SK-N-SH (cell line): Measurements from ENCODE around the gene NDUFB3. TPM values are rescaled to one million over a fixed set of nuclear protein-coding genes. Genes with fewer than 3 reads are reported as not detected.

Experiments used
- CTCF ChIA-PET: fragments of 300-600, 350-600 bp; formaldehyde crosslinking; extraction: SDS; loops from one replicate; lab custom pipeline; 2021; lab: Yijun Ruan, JAX
- POLR2A ChIA-PET: fragments of 350-600 bp; sonication (Branson Sonifier 250); formaldehyde crosslinking; extraction: SDS; loops from one replicate; lab custom pipeline; 2020; ENCODE audit warnings: antibody characterized with exemption, inconsistent platforms; lab: Yijun Ruan, JAX
- DNase-seq: peaks from one replicate; pipeline ENCODE4 v3.0.0; 2012
- H2AFZ ChIP-seq: fragments of 200-600 bp; sonication (generic); 2 replicates; pipeline ENCODE4 v1.8.1; 2016; ENCODE audit warnings: antibody characterized with exemption, mild to moderate bottlenecking, low read depth
- H3F3A ChIP-seq: fragments of 200-600 bp; sonication (generic); replicated peaks from 2 replicates; pipeline ENCODE3; 2016; ENCODE audit warnings: antibody characterized with exemption, mild to moderate bottlenecking; ENCODE audit not compliant: insufficient read depth
- H3K27ac ChIP-seq, 2 experiments: fragments of 200-500 bp in 1 of 2; fragments of 200-600 bp in 1 of 2; sonication (Bioruptor generic) in 1 of 2; sonication (generic), shearing (Covaris generic) in 1 of 2; 2 replicates each; pipeline versions ENCODE4 v1.5.1 to v1.6.1; 2014 to 2016; ENCODE audit warnings: low read depth in 2 of 2, inconsistent platforms in 1 of 2, low read length in 1 of 2, mild to moderate bottlenecking in 1 of 2, mixed read lengths in 1 of 2
- H3K27me3 ChIP-seq: fragments of 200-600 bp; sonication (generic), shearing (Covaris generic); 2 replicates; pipeline ENCODE4 v1.6.1; 2016; ENCODE audit warnings: mixed run types; ENCODE audit not compliant: insufficient read depth
- H3K36me3 ChIP-seq, 2 experiments: fragments of 200-500 bp in 1 of 2; fragments of 200-600 bp in 1 of 2; sonication (Bioruptor generic) in 1 of 2; sonication (generic) in 1 of 2; replicated peaks in 1 of 2; 2 replicates each; pipeline versions ENCODE3 to v1.5.1; 2014 to 2016; ENCODE audit warnings: low read length in 1 of 2, mild to moderate bottlenecking in 1 of 2; ENCODE audit not compliant: insufficient read depth in 2 of 2, control insufficient read depth in 1 of 2
- H3K4me1 ChIP-seq, 2 experiments: fragments of 200-500 bp in 1 of 2; fragments of 200-600 bp in 1 of 2; sonication (Bioruptor generic) in 1 of 2; sonication (generic), shearing (Covaris generic) in 1 of 2; 2 replicates each; pipeline versions ENCODE4 v1.5.1 to v1.6.1; 2014 to 2016; ENCODE audit warnings: low read depth in 1 of 2, low read length in 1 of 2, mixed run types in 1 of 2; ENCODE audit not compliant: insufficient read depth in 2 of 2, control insufficient read depth in 1 of 2
- H3K4me2 ChIP-seq: fragments of 200-600 bp; sonication (generic), shearing (Covaris generic); 2 replicates; pipeline ENCODE4 v1.6.1; 2017; ENCODE audit warnings: mixed run types
- H3K4me3 ChIP-seq, 2 experiments: fragments of 200-500 bp in 1 of 2; fragments of 200-600 bp in 1 of 2; sonication (Bioruptor generic) in 1 of 2; sonication (generic), shearing (Covaris generic) in 1 of 2; 2 replicates each; pipeline versions ENCODE4 v1.5.1 to v1.8.1; 2014 to 2016; ENCODE audit warnings: low read depth in 2 of 2, inconsistent platforms in 1 of 2, low read length in 1 of 2, mild to moderate bottlenecking in 1 of 2, mixed read lengths in 1 of 2, moderate library complexity in 1 of 2
- H3K79me2 ChIP-seq: fragments of 200-600 bp; sonication (generic); 2 replicates; pipeline ENCODE4 v1.8.1; 2017; ENCODE audit warnings: mild to moderate bottlenecking; ENCODE audit not compliant: insufficient read depth
- H3K9ac ChIP-seq: fragments of 200-600 bp; sonication (generic); 2 replicates; pipeline ENCODE4 v1.6.1; 2017; ENCODE audit warnings: mixed run types
- H3K9me2 ChIP-seq: fragments of 200-600 bp; sonication (generic); 2 replicates; pipeline ENCODE4 v1.6.1; 2017; ENCODE audit warnings: mixed run types
- H3K9me3 ChIP-seq: fragments of 200-600 bp; sonication (generic); 2 replicates; pipeline ENCODE4 v1.6.1; 2017; ENCODE audit warnings: mixed run types, mild to moderate bottlenecking, moderate library complexity
- H4K20me1 ChIP-seq: fragments of 200-600 bp; sonication (generic); 2 replicates; pipeline ENCODE4 v1.6.1; 2017; ENCODE audit warnings: mild to moderate bottlenecking, mixed run types; ENCODE audit not compliant: insufficient read depth
- CHD2 ChIP-seq: fragments of 150-350 bp; IDR thresholded peaks from 2 replicates; pipeline ENCODE4 v1.6.1; 2018; ENCODE audit warnings: low read length; ENCODE audit not compliant: partially characterized antibody
- CTCF ChIP-seq: fragments of 200-600 bp; sonication (generic); IDR thresholded peaks from 2 replicates; pipeline ENCODE4 v1.6.1; 2017; ENCODE audit warnings: antibody characterized with exemption, mild to moderate bottlenecking, moderate library complexity
- ELF1 ChIP-seq: IDR thresholded peaks from 2 replicates; pipeline ENCODE4 v1.4.0; 2012
- EP300 ChIP-seq, 2 experiments: IDR thresholded peaks; 2 replicates each; pipeline versions ENCODE4 v1.4.0 to v1.6.1; 2012; ENCODE audit warnings: borderline replicate concordance in 1 of 2, low read depth in 1 of 2, low read length in 1 of 2
- EZH2phosphoT487 ChIP-seq: fragments of 200-600 bp; sonication (generic); IDR thresholded peaks from 2 replicates; pipeline ENCODE4 v1.6.1; 2017; ENCODE audit warnings: low read depth, mixed run types, mild to moderate bottlenecking, antibody characterized with exemption, moderate library complexity, borderline replicate concordance
- FOXJ3 ChIP-seq: sonication (generic); formaldehyde crosslinking; IDR thresholded peaks from 2 replicates; pipeline ENCODE4 v1.5.1; 2020; ENCODE audit warnings: mild to moderate bottlenecking, missing genetic modification reagents
- FOXM1 ChIP-seq: IDR thresholded peaks from 2 replicates; pipeline ENCODE4 v1.4.0; 2012; ENCODE audit warnings: low read depth, mild to moderate bottlenecking
- GABPA ChIP-seq: IDR thresholded peaks from 2 replicates; pipeline ENCODE4 v1.4.0; 2012; ENCODE audit warnings: low read depth, mild to moderate bottlenecking
- GATA2 ChIP-seq: sonication (generic); formaldehyde crosslinking; IDR thresholded peaks from 2 replicates; pipeline ENCODE4 v1.5.0; 2020; ENCODE audit warnings: mild to moderate bottlenecking, missing genetic modification reagents
- IRF3 ChIP-seq: fragments of 150-350 bp; IDR thresholded peaks from 2 replicates; pipeline ENCODE4 v1.6.1; 2016; ENCODE audit warnings: mild to moderate bottlenecking, low read depth, low read length
- MAX ChIP-seq: IDR thresholded peaks from 2 replicates; pipeline ENCODE4 v1.4.0; 2012; ENCODE audit warnings: low read depth
- MEF2A ChIP-seq: IDR thresholded peaks from 2 replicates; pipeline ENCODE4 v1.4.0; 2012; ENCODE audit warnings: low read depth, borderline replicate concordance
- MXI1 ChIP-seq: IDR thresholded peaks from 2 replicates; pipeline ENCODE4 v1.6.1; 2012; ENCODE audit warnings: mild to moderate bottlenecking, low read depth, low read length, improper control_type of control experiment
- NRF1 ChIP-seq: IDR thresholded peaks from 2 replicates; pipeline ENCODE4 v1.6.1; 2012; ENCODE audit warnings: low read depth, mild to moderate bottlenecking, low read length
- REST ChIP-seq: IDR thresholded peaks from 2 replicates; pipeline ENCODE4 v1.6.1; 2012; ENCODE audit warnings: mild to moderate bottlenecking, low read depth, low read length, moderate library complexity
- SIN3A ChIP-seq: IDR thresholded peaks from 2 replicates; pipeline ENCODE4 v1.6.1; 2012; ENCODE audit warnings: low read depth, mild to moderate bottlenecking, low read length, moderate library complexity, borderline replicate concordance
- TAF1 ChIP-seq: IDR thresholded peaks from 2 replicates; pipeline ENCODE4 v1.6.1; 2012; ENCODE audit warnings: low read depth, mild to moderate bottlenecking, low read length, moderate library complexity, borderline replicate concordance
- TCF12 ChIP-seq: IDR thresholded peaks from 2 replicates; pipeline ENCODE4 v1.4.0; 2012
- USF2 ChIP-seq: fragments of 150-350 bp; IDR thresholded peaks from 2 replicates; pipeline ENCODE4 v1.6.1; 2017; ENCODE audit warnings: antibody characterized with exemption, low read length, low read depth, borderline replicate concordance
- WGBS: methylation state at CpG from one replicate; pipeline ENCODE4 v1.1.6; 2017; ENCODE audit warnings: low lambda C conversion rate; 5-methylcytosine and 5-hydroxymethylcytosine counted together
- polyA plus RNA-seq, 3 experiments: library from polyadenylated mRNA; depleted of rRNA; stranded (reverse); fragments of >200 nt; gene quantifications; 2 replicates each; pipeline ENCODE4 v1.2.3, GENCODE V29; 2012

NDUFB3 gene
- polyA plus RNA-seq, 1 of the 3 experiments (the other 2 are of a cell fraction), result 55.9 TPM

- TF ChIP-seq CTCF, result no peak
- no peak for TF ChIP-seq MEF2A
- TF ChIP-seq NRF1, result no peak
- no peak for TF ChIP-seq FOXM1
- no peak for TF ChIP-seq FOXJ3 (CRISPR knock-in tag)
- no peak for TF ChIP-seq SIN3A
- TF ChIP-seq TAF1, result no peak
- TF ChIP-seq EP300 (IDR thresholded peaks at IDR 0.05; ENCODE audit: borderline replicate concordance in 1 of 2, low read depth in 1 of 2, low read length in 1 of 2), result no peak
Observed at GRCh38 chr2:201057087-201057521, 14.7 kb upstream of the NDUFB3 start (continued).

- Histone ChIP-seq H3K4me2 (peak overlapping the region; percentile 67; the same call in 1 of the 2 replicates), H3K4me1 (peaks cover 8 to 11% of the 10 kb centered on the region in 2 experiments), H3K9me2 (no peaks in the 10 kb centered on the region), H3K27me3 (no peaks in the 10 kb centered on the region), H3K36me3 (peaks cover 0 to 11% of the 10 kb centered on the region in 2 experiments), H3K4me3 (no peak overlapping the region), H3K79me2 (peaks cover 93% of the 10 kb centered on the region), H3K9me3 (no peaks in the 10 kb centered on the region), H3F3A (peaks cover 16% of the 10 kb centered on the region), H2AFZ (no peak overlapping the region), H3K9ac (0 out of 2 replicates have a peak overlapping the region, but pooled peaks have one; percentile 10), H3K27ac (peak overlapping the region; percentile 69 to 77), H4K20me1 (no peaks in the 10 kb centered on the region)
- TF ChIP-seq TCF12, result no peak
- TF ChIP-seq ELF1, result no peak
- TF ChIP-seq EZH2phosphoT487, result no peak
- TF ChIP-seq CHD2, result no peak
- TF ChIP-seq IRF3, result no peak
- no peak for TF ChIP-seq REST
- TF ChIP-seq TAF1, result no peak
- TF ChIP-seq MEF2A, result no peak
- TF ChIP-seq CTCF, result no peak
- no peak for TF ChIP-seq MAX
- no peak for TF ChIP-seq USF2
- no peak for TF ChIP-seq MXI1
- no peak for TF ChIP-seq GATA2
- no peak for TF ChIP-seq FOXJ3 (CRISPR knock-in tag)
- TF ChIP-seq GABPA, result no peak
- DNase-seq, result no peak
- CTCF ChIA-PET, result interaction anchor here (1.2 to 3.2 kb wide), 3 partner anchors 12 to 156 kb away, joined by 4 to 20 read pairs (median 5); no protein-coding TSS in a partner anchor
- POLR2A ChIA-PET, result no interaction called here
- 74% methylated on average over 4 of the region's 4 CpGs for WGBS
Observed at GRCh38 chr2:201057715-201058248, 14.0 kb upstream of the NDUFB3 start.
